Nucleus accumbens (tissue), 56 donors: Measurements from ENCODE around the gene DYNLT1.
"Not testable (repeated sequence)": the region's sequence is repeated elsewhere in the genome, so short reads cannot be mapped to it uniquely, and the experiment has no call there.

Experiments
- DNase-seq, 56 donors: peaks; one replicate each; lab custom pipeline; 2025; lab: John Stamatoyannopoulos, UW

Gene DYNLT1

DNA sequence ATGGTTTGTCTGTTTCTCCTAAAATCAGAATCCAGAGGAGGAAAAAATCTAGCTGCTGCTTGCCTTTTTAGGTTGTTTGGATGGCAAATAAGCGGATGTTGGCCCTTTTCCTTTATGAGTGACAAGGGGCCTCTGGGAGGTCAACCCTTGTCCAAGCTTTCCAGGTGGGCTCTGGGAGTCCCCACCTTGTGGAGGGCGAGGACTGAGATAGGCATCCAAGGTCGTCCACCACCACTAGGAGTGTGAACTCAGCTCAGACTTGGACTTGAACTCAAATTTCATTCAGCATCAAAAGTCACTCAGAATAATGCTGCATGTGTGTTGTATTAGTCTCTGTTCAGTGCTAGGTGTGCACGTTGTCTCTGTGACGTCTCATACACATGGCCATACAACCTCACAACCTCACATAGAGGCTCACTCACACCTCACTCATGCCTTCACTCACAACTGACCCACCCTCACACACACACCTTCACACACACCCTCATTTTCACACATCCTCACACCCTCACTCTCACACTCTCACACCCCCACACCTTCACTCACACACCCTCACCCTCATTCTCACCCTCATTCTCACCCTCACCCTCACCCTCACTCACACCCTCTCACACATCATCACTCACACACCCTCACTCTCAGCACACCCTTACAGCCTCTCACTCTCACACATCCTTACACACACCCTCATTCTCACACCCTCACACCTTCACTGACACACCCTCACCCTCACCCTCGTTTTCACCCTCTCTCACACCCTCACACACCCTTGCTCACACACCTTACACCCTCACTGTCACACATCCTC lies 18.0 kb downstream of the DYNLT1 start:
- DNase-seq: no peak

DNA sequence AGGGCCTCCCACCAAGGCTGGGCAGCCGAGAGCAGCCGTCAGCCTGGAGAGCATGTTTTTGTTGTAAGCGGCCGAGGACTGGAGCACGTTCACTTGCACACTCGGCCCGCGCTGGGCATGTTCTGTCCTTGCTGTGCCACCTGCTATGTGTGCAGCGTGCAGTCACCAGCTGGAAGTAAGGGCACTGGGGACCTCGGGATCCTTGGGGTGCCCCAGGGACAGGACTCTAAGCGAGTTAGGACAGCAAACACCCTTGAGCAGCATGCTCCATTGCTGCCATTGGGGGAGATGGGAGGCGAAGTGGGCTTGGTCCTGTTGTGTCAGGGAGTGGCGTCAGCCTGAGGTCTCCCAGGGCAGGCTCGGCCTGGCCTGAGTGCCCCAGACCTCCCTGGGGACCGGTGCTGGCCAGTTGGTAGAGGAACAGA lies 18.6 kb downstream of the DYNLT1 start:
- no peak for DNase-seq

DNA sequence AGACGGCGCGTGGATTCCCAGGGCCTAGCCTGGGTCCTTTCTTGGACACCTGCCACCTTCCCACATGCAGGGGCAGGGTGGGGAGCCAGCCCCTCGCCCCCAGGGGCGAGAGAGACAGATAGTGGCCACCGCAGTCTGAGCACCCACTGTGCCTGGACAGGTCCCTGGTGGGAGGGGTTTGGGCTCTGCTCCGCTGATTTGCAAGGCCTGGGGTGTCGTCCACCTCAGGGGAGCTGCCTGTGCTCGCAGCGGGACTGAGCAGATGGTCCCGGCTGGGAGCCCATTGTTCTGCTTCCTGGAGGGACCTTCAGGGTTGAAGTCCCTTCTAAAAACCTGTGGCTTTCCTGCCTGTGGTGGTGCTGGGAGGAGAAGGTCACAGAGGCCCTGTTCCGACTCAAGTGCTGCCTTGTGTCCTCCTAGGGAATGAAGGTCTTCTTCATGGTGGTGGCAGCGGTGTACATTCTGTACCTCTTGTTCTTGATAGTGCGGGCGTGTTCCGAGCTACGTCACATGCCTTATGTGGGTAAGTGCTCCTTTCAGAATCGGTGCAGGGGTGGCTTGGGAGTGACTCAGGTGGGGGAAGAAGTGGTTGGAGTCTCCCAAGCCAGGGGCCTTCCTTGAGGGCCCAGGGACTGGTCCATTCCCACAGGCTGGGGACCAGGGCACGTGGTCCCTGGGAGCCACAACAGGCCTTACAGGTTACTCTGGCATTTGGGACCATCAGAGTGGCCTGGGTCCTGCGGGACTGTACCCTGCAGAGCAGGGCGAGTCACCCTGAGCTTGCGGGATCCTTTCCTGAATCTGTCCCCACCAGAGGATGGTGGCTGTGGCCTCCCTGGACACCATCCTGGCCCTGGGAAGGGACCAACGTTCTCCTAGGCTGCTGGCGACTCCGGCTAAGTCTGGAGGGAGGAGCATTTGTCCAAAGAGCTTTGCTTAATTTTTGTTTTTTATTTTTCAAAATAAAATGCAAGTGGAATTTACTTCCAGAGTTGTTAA lies 19.6 kb downstream of the DYNLT1 start:
- DNase-seq: peak in 16 of 56 donors; percentile 5 to 77 (median 32)

DNA sequence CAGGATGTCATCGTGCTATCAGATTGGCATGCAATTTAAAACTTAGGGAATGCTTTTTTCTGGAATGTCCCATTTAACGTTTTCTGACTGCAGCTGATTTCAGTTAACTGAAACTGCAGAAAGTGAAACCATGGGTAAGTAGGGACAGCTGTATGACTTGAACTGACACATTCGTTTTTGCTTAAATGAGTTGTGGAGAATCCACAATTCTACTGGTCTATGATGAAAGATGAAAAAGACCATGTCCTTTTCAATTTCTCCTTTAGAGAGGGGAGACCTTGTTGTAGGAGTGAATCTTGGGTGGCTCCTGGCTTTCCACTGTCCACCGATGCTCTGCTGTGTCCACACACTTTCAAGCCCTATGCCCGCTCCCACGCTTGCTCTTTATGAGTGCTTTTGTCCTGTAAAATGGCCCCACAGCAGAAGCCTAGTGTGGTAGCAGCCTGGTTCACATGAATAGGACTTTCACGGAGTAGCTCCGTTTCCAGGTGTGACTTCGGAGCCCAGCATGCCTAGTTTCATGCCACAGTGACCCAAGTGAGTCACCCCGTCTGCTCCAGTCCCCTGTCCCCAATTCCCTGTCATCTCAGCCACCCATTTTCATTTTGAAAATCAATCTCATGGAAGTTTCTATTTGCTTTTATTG lies 21.9 kb downstream of the DYNLT1 start:
- DNase-seq: no peak

DNA sequence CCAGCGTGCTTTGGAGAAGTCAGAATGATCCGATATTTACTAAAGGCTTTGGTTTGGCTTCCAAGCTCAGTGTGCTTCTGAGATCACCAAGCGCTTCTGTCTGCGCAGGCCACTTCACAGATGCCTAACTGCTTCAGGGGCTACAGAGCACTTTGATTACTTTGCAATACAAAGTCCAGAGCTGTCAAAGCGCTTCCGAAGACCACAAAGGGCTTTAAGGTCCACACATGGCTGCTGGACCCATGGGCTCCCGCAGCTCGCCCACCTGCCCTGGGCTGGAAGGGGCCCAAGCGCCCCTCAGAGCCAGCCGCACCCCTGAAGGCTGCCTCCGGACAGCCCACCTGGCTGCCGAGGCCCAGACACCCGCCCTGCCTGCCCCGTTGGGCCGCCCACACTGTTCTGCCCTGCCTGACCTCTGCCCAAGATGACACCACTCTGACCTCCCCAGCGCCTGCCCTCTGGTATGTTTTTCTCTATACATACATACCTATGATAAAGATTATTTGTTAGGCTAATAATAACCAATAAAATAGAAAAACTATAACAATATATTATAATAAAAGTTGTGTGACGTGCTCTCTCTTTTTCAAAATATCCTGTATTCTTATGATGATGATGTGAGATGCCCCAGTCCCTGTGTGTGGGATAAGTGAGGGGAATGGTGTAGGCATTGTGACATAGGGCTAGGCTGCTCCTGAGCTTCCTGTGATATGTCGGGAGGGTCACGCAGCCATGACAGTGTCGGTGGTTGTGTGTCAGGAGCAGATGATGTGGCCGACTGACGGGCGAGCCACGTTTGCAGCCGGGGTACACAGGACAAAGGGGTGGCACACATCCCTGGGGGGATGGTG lies 22.6 kb downstream of the DYNLT1 start:
- DNase-seq: no peak

DNA sequence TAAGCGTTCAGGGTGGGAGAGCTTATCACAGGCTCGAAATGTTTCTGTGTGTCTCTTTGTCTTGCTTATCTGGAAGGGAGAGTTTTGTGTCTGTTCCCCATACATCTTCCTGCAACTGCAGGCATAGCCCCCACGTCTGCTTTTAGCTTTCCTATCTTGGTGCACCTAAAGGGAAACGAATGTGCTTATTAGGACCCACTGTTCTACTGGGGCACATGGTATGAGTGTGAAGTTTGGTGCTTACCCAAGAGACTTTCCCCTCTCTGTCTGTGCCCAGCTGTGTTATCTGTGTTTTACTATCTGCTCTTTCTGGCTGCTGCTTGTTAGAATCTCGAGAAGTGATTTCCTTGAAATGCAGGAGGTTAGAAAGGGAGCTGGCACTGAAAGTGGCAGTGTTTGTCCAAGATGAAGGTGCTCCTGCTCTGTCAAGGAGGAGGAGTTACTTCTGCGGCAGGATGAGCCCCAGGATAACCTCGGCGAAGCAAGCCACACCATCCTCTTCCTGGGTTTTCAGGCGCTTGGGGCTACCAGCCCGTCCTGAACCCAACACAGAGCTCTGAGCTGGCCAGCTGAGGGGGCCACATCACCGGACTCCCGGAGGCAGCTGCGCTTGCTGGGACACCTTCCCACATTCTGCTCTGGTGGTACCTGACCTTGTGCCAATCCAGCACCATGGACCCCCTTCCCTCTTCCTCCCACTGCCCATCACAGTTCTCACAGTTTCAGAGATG lies 23.4 kb downstream of the DYNLT1 start:
- DNase-seq: no peak

DNA sequence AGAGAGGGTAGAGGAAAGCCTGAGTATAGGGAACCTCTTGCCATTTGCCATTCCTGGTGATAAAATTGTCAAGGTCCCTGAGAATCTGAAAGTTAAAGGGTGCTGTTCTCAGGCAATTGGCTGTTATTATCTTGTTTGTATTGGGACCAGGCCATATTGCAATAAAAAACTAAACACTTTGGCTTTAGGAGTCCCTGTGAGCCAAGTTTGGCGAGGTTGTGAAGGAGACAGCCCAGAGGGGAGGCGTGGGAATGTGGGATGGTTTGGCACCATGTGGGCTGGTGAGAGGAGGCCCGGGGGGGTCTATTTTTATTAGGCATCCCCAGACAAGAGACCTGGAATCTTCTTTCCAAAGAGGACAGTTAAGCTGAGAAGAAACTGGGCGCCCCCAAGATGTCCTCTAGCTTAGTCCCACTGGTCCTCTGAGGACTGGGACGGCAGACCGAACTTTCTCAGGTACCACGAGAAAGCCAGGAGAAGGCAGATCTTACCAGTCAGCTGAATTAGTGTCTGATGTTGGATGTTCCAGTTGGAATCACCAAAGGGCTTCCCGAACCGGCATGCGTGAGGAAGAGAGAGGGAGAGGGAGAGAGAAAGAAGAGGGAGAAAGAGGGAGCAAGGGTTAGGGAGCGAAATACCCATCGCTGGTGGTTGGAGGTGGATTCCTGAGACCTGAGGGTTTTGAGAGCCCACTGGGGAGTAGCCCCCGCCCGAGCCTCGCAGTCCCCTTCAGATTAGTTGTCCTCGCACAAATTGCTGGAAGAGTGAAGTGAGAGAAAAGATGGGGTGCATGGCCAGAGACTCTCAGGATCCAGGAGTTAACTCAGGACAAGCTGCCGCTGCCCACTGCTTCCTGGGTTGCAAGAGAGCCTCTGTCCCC lies 24.4 kb downstream of the DYNLT1 start:
- DNase-seq: no peak

DNA sequence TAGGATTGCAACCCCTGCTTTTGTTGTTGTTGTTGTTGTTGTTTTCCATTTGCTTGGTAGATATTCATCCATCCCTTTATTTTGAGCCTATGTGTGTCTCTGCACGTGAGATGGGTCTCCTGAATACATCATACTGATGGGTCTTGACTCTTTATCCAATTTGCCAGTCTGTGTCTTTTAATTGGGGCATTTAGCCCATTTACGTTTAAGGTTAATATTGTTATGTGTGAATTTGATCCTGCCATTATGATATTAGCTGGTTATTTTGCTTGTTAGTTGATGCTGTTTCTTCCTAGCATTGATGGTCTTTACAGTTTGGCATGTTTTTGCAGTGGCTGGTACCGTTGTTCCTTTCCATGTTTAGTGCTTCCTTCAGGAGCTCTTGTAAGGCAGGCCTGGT lies 26.3 kb downstream of the DYNLT1 start:
- not testable (repeated sequence) for DNase-seq

DNA sequence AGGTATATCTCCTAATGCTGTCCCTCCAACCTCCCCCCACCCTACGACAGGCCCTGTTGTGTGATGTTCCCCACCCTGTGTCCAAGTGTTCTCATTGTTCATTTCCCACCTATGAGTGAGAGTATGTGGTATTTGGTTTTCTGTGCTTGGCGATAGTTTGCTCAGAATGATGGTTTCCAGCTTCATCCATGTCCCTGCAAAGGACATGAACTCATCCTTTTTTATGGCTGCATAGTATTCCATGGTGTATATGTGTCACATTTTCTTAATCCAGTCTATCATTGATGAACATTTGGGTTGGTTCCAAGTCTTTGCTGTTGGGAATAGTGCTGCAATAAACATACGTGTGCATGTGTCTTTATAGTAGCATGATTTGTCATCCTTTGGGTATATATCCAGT lies 29.9 kb downstream of the DYNLT1 start:
- not testable (repeated sequence) for DNase-seq

DNA sequence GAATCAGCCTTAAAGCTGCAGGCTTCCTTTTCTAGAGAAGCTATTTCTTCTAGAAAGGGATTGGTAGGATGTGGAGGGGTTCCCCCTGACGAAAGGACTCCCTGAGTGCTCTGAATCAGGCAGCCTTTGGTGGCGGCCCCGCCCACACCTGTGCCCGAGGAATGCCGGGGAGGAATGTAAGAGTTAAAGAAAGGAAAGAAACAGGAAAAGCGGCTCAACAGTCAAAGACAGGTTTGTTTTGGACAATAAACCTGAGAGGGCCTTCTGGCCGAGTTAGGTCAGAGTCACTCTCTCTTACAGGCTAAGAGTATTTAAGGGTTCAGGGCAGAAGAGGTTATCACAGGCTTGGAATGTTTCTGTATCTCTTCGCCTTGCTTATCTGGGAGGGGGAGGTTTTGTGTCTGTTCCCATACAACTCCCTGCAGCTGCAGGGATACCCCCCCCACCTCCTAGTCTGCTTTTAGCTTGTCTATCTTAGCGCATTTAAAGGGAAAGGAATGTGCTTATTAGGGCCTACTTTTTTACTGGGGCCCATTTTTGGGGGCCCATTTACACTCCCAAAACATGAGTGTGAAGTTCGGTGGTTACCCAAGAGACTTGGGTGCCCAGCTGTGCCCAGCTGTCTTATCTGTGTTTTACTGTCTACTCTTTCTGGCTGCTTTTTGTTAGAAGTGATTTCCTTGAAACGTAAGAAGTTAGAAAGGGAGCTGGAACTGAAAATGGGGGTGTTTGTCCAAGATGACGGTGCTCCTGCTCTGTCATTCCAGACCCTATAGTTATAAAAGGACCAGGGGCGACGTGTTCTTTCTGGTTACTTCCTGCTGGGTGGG lies 32.8 kb downstream of the DYNLT1 start:
- DNase-seq: peak in 9 of 56 donors; percentile 3 to 50 (median 18)

DNA sequence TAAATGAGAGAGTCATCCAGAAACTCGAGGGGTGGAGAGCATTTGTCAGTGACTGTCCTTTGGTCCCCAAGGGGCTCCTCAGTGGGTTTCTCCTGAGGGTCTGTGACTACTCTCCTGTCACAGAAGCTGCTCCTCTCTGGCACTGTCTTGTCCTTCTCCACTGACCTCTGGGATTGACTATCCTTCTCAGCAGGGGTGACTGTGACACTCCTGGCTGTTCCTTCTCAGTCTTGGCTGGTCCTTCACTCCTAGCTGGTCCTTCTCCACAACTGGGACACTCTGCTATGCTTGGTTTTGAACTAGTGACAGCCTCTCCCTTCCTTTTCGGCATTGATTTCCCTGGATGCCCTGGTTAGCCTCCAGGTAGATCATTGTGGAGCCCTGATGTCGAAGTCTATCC lies 33.5 kb downstream of the DYNLT1 start:
- no peak for DNase-seq

DNA sequence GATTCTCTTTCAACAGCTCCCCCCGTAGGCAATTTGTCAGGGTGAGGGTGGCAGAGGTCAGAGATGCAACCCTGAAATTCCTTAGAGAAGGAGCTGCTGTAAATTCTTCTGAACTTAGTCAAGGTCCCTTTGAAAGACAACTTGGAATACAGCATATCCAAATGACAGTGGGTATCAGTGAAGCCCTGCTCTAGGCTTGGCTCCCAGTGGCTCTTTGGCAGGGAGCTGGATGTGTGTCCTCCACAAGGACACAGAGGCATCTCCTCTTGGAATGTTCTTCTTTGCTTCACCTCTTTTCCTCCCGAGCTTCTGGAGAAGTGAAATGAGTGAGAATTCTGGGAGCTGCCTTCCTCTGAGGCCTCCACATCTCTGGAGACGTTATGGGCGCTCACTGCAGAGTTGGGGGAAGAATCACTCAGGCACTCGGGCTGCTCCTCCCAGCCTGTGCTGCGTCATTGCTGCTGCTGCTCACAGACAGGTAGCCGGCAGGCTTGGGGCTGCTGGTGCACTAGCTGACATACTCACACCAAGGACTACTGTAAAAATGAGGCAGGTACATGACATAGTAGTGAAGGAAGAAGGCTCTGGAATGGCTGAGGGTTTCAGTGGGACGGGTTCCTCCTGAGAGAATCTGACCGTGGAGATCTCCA lies 34.1 kb downstream of the DYNLT1 start:
- DNase-seq: no peak

DNA sequence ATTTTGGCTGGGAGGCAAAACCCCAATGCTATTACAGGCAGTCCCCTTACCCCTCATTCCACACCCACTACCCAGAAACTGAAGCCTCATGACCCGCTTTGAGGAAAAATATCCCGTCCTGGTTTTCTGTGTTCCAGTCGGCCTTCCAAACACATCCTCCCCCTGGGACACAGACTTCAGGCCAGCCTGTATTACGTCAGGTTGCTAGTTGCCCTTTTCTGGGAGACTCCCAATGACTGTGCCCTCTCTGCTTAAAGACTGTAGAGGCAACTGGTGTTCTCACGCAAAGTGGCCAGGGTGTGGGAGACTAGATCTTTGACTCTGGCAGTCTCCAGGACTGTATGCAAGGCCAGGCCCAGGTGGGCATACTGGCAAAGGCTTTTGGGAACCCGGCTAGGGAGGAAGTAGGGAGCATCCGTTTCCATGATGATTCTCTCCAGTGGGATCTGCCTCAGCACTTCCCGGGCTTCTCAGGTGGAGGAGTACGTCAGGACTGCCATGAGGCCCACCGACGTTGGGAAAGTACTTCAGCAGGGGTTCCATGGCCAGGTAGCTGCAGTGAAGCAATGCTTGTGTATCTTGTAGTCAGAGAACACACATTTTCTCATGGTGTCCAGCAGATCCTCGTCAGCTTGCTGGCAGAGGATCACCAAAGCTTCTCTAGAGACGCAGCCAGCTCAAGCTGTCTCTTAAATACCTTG lies 34.9 kb downstream of the DYNLT1 start:
- no peak for DNase-seq

DNA sequence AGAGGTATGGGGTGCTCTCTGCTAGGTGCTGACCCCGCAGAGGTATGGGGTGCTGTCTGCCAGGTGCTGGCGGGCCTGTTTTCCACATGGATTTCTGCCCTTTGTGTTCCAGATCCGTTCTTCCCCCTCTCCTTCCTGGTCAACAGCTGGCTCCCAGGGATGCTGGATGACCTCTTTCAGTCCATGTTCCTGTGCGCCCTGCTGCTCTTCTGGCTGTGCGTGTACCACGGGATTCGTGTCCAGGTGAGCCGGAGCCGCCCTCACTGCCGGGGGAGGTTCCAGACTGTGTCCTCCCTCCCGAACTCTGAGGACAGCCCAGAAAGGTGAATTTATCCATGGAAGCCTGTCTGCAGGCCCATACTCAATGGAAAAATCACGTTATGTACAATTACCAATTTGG lies 36.3 kb downstream of the DYNLT1 start:
- DNase-seq: no peak

DNA sequence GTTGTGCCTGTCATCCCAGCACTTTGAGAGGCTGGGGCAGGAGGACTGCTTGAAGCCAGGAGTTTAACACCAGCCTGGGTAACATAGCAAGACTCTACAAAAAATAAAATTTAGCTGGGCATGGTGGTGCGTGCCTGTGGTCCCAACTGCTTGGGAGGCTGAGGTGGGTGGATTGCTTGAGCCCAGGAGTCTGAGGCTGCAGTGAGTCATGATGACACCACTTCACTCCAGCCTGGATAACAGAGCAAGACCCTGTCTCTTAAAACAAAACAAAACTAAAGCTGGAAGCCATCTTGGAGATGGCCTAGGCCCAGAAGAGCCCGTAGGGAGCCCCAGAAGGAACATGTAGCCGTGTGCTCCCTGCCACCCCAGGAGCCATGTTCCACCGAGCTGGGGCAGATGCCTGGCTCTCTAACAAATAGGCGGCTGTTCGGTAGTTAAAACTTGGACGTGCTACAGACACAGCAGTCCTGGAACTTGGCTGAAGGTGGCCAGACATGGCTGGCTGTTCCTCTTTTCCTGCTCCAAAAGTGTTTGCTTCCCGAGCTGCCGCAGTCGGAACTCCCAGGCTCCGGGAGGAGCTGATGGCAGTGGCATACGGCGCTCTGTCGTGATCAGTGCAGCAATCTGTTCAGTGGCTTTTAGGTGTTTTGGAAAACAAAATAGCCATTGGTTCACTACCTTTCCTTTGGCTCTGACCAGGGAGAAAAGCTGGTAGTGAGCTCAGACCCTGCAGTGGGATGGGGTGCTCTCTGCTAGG lies 37.0 kb downstream of the DYNLT1 start:
- no peak for DNase-seq
